WTC11 (cell line): ENCODE measurements around the gene JAZF1. TPM values are rescaled to one million over a fixed set of nuclear protein-coding genes. Genes with fewer than 3 reads are reported as not detected.

Experiments used
- ATAC-seq: fragments of 200-7000 bp; cut with Tn5 transposase; 2 replicates; pipeline ENCODE4 v1.10.0; 2021; ENCODE audit warnings: mild to moderate bottlenecking, moderate library complexity
- CTCF ChIA-PET: fragments of 300-600 bp; sonication (Branson Sonifier 250); formaldehyde crosslinking; loops from one replicate; lab custom pipeline; 2021; ENCODE audit warnings: antibody characterized with exemption; lab: Charles Lee
- POLR2A ChIA-PET: fragments of 350-600 bp; sonication (Branson Sonifier 250); formaldehyde crosslinking; loops from one replicate; lab custom pipeline; 2021; ENCODE audit warnings: antibody characterized with exemption; lab: Charles Lee
- DNase-seq: peaks from one replicate; pipeline ENCODE4 v3.0.0; 2021; ENCODE audit warnings: low spot score
- H3K27ac Mint-ChIP-seq: 2 replicates; pipeline ENCODE4 v1.8.0; 2021; ENCODE audit warnings: mixed read lengths
- H3K27me3 Mint-ChIP-seq: 2 replicates; pipeline ENCODE4 v1.8.0; 2021; ENCODE audit warnings: low read depth, mild to moderate bottlenecking, moderate library complexity, mixed read lengths
- H3K36me3 Mint-ChIP-seq: 2 replicates; pipeline ENCODE4 v1.8.0; 2021; ENCODE audit warnings: mixed read lengths
- H3K4me1 Mint-ChIP-seq: 2 replicates; pipeline ENCODE4 v1.8.0; 2022; ENCODE audit warnings: mixed read lengths
- H3K4me3 Mint-ChIP-seq: 2 replicates; pipeline ENCODE4 v1.8.0; 2021; ENCODE audit warnings: mild to moderate bottlenecking, moderate library complexity, mixed read lengths
- H3K9me3 Mint-ChIP-seq: 2 replicates; pipeline ENCODE4 v1.8.0; 2021; ENCODE audit warnings: mixed read lengths
- ATF3 ChIP-seq: sonication (generic); formaldehyde crosslinking; conservative IDR thresholded peaks from 2 replicates; pipeline ENCODE4 v1.8.1; 2022; ENCODE audit warnings: mild to moderate bottlenecking, missing genetic modification reagents
- CBFB ChIP-seq: sonication (generic); formaldehyde crosslinking; IDR thresholded peaks from 2 replicates; pipeline ENCODE4 v1.8.1; 2022; ENCODE audit warnings: mild to moderate bottlenecking, low read depth, missing genetic modification reagents
- CREM ChIP-seq: sonication (generic); formaldehyde crosslinking; IDR thresholded peaks from 2 replicates; pipeline ENCODE4 v1.8.1; 2022; ENCODE audit warnings: mild to moderate bottlenecking, missing genetic modification reagents, moderate library complexity
- FOXP4 ChIP-seq: sonication (generic); formaldehyde crosslinking; IDR thresholded peaks from 2 replicates; pipeline ENCODE4 v1.8.0; 2022; ENCODE audit warnings: mild to moderate bottlenecking, missing genetic modification reagents
- GTF2I ChIP-seq: fragments of 250-450 bp; sonication (Bioruptor Pico); conservative IDR thresholded peaks from 2 replicates; pipeline ENCODE4 v1.4.0; 2021; ENCODE audit warnings: mild to moderate bottlenecking
- NR3C1 ChIP-seq: sonication (generic); formaldehyde crosslinking; conservative IDR thresholded peaks from 2 replicates; pipeline ENCODE4 v1.8.1; 2023; ENCODE audit warnings: low read depth, mild to moderate bottlenecking, missing genetic modification reagents
- PRRX2 ChIP-seq: fragments of 250-450 bp; sonication (Bioruptor Pico); IDR thresholded peaks from 2 replicates; pipeline ENCODE4 v1.8.0; 2021; ENCODE audit warnings: mild to moderate bottlenecking
- RELA ChIP-seq: sonication (generic); formaldehyde crosslinking; IDR thresholded peaks from 2 replicates; pipeline ENCODE4 v1.8.1; 2022; ENCODE audit warnings: missing genetic modification reagents, mild to moderate bottlenecking, borderline replicate concordance
- SOX15 ChIP-seq: fragments of 250-450 bp; sonication (Bioruptor Pico); IDR thresholded peaks from 2 replicates; pipeline ENCODE4 v1.9.0; 2021; ENCODE audit warnings: mild to moderate bottlenecking
- TCF7 ChIP-seq: sonication (generic); formaldehyde crosslinking; IDR thresholded peaks from 2 replicates; pipeline ENCODE4 v1.8.0; 2022; ENCODE audit warnings: mild to moderate bottlenecking, low read depth, missing genetic modification reagents, moderate library complexity
- TEAD4 ChIP-seq: sonication (generic); formaldehyde crosslinking; IDR thresholded peaks from 2 replicates; pipeline ENCODE4 v1.8.0; 2022; ENCODE audit warnings: mild to moderate bottlenecking, missing genetic modification reagents
- ZBTB21 ChIP-seq: sonication (generic); formaldehyde crosslinking; IDR thresholded peaks from 2 replicates; pipeline ENCODE4 v1.8.1; 2023; ENCODE audit warnings: mild to moderate bottlenecking, missing genetic modification reagents, borderline replicate concordance
- ZNF138 ChIP-seq: sonication (generic); formaldehyde crosslinking; conservative IDR thresholded peaks from 2 replicates; pipeline ENCODE4 v1.8.1; 2022; ENCODE audit warnings: mild to moderate bottlenecking, moderate library complexity, missing genetic modification reagents
- ZNF219 ChIP-seq: sonication (generic); formaldehyde crosslinking; IDR thresholded peaks from 2 replicates; pipeline ENCODE4 v1.8.0; 2023; ENCODE audit warnings: missing genetic modification reagents, mild to moderate bottlenecking, borderline replicate concordance
- ZNF281 ChIP-seq: sonication (generic); formaldehyde crosslinking; IDR thresholded peaks from 2 replicates; pipeline ENCODE4 v1.8.0; 2023; ENCODE audit warnings: mild to moderate bottlenecking, missing genetic modification reagents
- ZNF396 ChIP-seq: fragments of 250-450 bp; sonication (Bioruptor Pico); IDR thresholded peaks from 2 replicates; pipeline ENCODE4 v1.8.0; 2021; ENCODE audit warnings: mild to moderate bottlenecking, moderate library complexity, borderline replicate concordance
- ZNF425 ChIP-seq: fragments of 250-450 bp; sonication (Bioruptor Pico); conservative IDR thresholded peaks from 2 replicates; pipeline ENCODE4 v1.9.0; 2021; ENCODE audit warnings: mild to moderate bottlenecking
- total RNA-seq: library from RNA; stranded (reverse); gene quantifications from 3 replicates; pipeline ENCODE4 v1.2.3, GENCODE V29; 2021
- TF ChIP-seq, protein P1 (sequence below): sonication (generic); formaldehyde crosslinking; IDR thresholded peaks from 2 replicates; pipeline ENCODE4 v1.8.0; 2023; ENCODE audit warnings: missing genetic modification reagents
- TF ChIP-seq, protein P2 (sequence below): sonication (generic); formaldehyde crosslinking; IDR thresholded peaks from 2 replicates; pipeline ENCODE4 v1.8.1; 2023; ENCODE audit warnings: mild to moderate bottlenecking, moderate library complexity, missing genetic modification reagents
- TF ChIP-seq, protein P3 (sequence below): sonication (generic); formaldehyde crosslinking; IDR thresholded peaks from 2 replicates; pipeline ENCODE4 v1.8.1; 2022; ENCODE audit warnings: mild to moderate bottlenecking, missing genetic modification reagents, moderate library complexity, borderline replicate concordance

Gene JAZF1
- total RNA-seq, 1 experiment from 2014 or later = 19.0 TPM

DNA sequence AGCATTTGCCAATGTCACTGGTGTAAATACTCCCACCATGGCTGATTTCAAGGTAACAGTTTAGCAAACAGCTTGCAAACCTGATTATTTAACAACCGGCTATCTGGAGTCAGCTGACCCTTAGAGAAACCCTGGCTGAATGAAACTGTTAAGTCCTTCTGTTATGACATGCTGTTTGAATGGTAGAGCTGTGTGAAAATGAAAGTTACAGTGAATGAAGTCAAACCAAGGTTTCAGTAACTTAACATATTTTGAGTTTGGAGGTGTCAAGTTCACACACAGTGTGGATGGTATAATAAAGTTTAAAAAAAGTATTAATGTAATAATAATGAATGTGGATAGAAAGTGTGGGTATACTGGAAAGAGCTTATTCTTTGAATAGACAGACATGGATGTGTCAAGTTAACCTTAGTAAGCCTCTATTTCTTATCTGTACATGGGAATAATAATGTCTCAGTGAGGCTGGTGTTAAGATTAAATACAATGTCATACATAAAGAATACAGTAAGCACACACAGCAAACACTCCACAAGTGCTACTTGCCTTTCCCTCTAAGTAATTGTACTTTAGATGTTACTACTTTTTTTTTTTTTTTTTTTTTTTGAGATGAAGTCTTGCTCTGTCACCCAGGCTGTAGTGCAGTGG, 290.3 kb downstream of the JAZF1 start:
- no peak overlapping the region for H3K27ac Mint-ChIP-seq
- peaks cover 5% of the 10 kb centered on the region for H3K4me1 Mint-ChIP-seq
- ATAC-seq = no peak
- no peak overlapping the region for H3K4me3 Mint-ChIP-seq
- no peak for TF ChIP-seq TCF7
- TF ChIP-seq CBFB (CRISPR knock-in tag) = no peak
- no peak for TF ChIP-seq CREM (CRISPR knock-in tag)
- no peak for TF ChIP-seq ZNF396
- TF ChIP-seq ZNF138 (CRISPR knock-in tag) = no peak
- CTCF ChIA-PET = no interaction called here
- H3K27me3 Mint-ChIP-seq = no peaks in the 10 kb centered on the region
- POLR2A ChIA-PET = no interaction called here
- no peak for DNase-seq
- H3K9me3 Mint-ChIP-seq = peaks cover 6% of the 10 kb centered on the region
- 0 out of 2 replicates have a peak, but pooled peaks cover 3% of the 10 kb centered on the region for H3K36me3 Mint-ChIP-seq

GRCh38 chr7:27889800-27890199, 290.8 kb downstream of the JAZF1 start:
- POLR2A ChIA-PET = no interaction called here
- CTCF ChIA-PET = no interaction called here
- DNase-seq (no peak), ATAC-seq (no peak)
- Mint-ChIP-seq H3K4me1 (peaks cover 7% of the 10 kb centered on the region), H3K4me3 (no peak overlapping the region), H3K27me3 (no peaks in the 10 kb centered on the region), H3K36me3 (0 out of 2 replicates have a peak, but pooled peaks cover 3% of the 10 kb centered on the region), H3K27ac (no peak overlapping the region), H3K9me3 (peaks cover 6% of the 10 kb centered on the region)
- TF ChIP-seq, protein P1, sequence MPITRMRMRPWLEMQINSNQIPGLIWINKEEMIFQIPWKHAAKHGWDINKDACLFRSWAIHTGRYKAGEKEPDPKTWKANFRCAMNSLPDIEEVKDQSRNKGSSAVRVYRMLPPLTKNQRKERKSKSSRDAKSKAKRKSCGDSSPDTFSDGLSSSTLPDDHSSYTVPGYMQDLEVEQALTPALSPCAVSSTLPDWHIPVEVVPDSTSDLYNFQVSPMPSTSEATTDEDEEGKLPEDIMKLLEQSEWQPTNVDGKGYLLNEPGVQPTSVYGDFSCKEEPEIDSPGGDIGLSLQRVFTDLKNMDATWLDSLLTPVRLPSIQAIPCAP (CRISPR knock-in tag) = no peak
- TF ChIP-seq PRRX2 (CRISPR knock-in tag) (no peak), NR3C1 (CRISPR knock-in tag) (no peak), SOX15 (CRISPR knock-in tag) (no peak), ZBTB21 (CRISPR knock-in tag) (no peak), ATF3 (CRISPR knock-in tag) (no peak), TCF7 (no peak), ZNF425 (CRISPR knock-in tag) (no peak), GTF2I (CRISPR knock-in tag) (no peak), TEAD4 (CRISPR knock-in tag) (no peak)
- TF ChIP-seq, protein P2, sequence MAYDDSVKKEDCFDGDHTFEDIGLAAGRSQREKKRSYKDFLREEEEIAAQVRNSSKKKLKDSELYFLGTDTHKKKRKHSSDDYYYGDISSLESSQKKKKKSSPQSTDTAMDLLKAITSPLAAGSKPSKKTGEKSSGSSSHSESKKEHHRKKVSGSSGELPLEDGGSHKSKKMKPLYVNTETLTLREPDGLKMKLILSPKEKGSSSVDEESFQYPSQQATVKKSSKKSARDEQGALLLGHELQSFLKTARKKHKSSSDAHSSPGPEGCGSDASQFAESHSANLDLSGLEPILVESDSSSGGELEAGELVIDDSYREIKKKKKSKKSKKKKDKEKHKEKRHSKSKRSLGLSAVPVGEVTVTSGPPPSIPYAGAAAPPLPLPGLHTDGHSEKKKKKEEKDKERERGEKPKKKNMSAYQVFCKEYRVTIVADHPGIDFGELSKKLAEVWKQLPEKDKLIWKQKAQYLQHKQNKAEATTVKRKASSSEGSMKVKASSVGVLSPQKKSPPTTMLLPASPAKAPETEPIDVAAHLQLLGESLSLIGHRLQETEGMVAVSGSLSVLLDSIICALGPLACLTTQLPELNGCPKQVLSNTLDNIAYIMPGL = no peak
- TF ChIP-seq, protein P3, sequence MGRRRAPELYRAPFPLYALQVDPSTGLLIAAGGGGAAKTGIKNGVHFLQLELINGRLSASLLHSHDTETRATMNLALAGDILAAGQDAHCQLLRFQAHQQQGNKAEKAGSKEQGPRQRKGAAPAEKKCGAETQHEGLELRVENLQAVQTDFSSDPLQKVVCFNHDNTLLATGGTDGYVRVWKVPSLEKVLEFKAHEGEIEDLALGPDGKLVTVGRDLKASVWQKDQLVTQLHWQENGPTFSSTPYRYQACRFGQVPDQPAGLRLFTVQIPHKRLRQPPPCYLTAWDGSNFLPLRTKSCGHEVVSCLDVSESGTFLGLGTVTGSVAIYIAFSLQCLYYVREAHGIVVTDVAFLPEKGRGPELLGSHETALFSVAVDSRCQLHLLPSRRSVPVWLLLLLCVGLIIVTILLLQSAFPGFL (CRISPR knock-in tag) = no peak

GRCh38 chr7:27888736-27889135, 291.9 kb downstream of the JAZF1 start:
- ChIA-PET POLR2A (interaction anchor here (0.7 kb wide), 1 partner anchor 625 kb away, joined by 7 read pairs; no protein-coding TSS in a partner anchor), CTCF (interaction anchor here (0.6 kb wide), 2 partner anchors 202 to 646 kb away, joined by 3 to 4 read pairs; partner anchors contain the start of gene EVX1)
- H3K4me3 Mint-ChIP-seq = no peak overlapping the region
- H3K27ac Mint-ChIP-seq = no peak overlapping the region
- peaks cover 18% of the 10 kb centered on the region for H3K4me1 Mint-ChIP-seq
- DNase-seq = no peak
- ATAC-seq = no peak
- no peaks in the 10 kb centered on the region for H3K27me3 Mint-ChIP-seq
- peaks cover 6% of the 10 kb centered on the region for H3K9me3 Mint-ChIP-seq
- H3K36me3 Mint-ChIP-seq = no peaks in the 10 kb centered on the region
- TF ChIP-seq FOXP4 (CRISPR knock-in tag) = no peak
- no peak for TF ChIP-seq RELA (CRISPR knock-in tag)
- no peak for TF ChIP-seq ZNF219 (CRISPR knock-in tag)
- no peak for TF ChIP-seq ZNF281 (CRISPR knock-in tag)
